K562 (cell line): ENCODE results near the gene GFI1B. TPM values are rescaled to one million over a fixed set of nuclear protein-coding genes. Genes with fewer than 3 reads are reported as not detected.
A peak's percentile ranks its signal among the peaks of the same experiment; 100 is the strongest.

ENCODE experiments used
- POLR2G ChIP-seq: fragments of 200-400 bp; formaldehyde crosslinking; IDR thresholded peaks from 2 replicates; pipeline ENCODE4 v1.6.1; 2017; ENCODE audit warnings: low read depth, mild to moderate bottlenecking, antibody characterized with exemption, low read length, moderate library complexity
- PRMT5 ChIP-seq: sonication (generic); formaldehyde crosslinking; IDR thresholded peaks from 2 replicates; pipeline ENCODE4 v1.5.0; 2020; ENCODE audit warnings: missing genetic modification reagents
- RBFOX2 ChIP-seq: fragments of 200-400 bp; formaldehyde crosslinking; IDR thresholded peaks from 2 replicates; pipeline ENCODE4 v1.6.1; 2017; ENCODE audit warnings: low read depth, mild to moderate bottlenecking, low read length, moderate library complexity
- TRIM28 ChIP-seq: fragments of 450-650 bp; IDR thresholded peaks from 2 replicates; pipeline ENCODE4 v1.6.1; 2017
- ZNF146 ChIP-seq: IDR thresholded peaks from one replicate; pipeline ENCODE4 v1.6.1; 2018; ENCODE audit warnings: missing compliant biosample characterization; ENCODE audit not compliant: unreplicated experiment
- ZNF445 ChIP-seq: fragments of 250-450 bp; sonication (Bioruptor Pico); IDR thresholded peaks from 2 replicates; pipeline ENCODE4 v1.4.0; 2020; ENCODE audit warnings: low read depth, mild to moderate bottlenecking, moderate library complexity
- ZNF766 ChIP-seq: fragments of 200-800 bp; sonication (Bioruptor generic); conservative IDR thresholded peaks from 2 replicates; pipeline ENCODE4 v1.6.1; 2016; ENCODE audit warnings: missing genetic modification characterization, missing compliant biosample characterization
- polyA plus RNA-seq, 8 experiments: library from polyadenylated mRNA; depleted of rRNA in 4 of 8; stranded (reverse) in 5 of 8; unstranded in 3 of 8; fragments of >200 nt; fragmentation: Nextera tagmentation in 2 of 8; fragmentation: Illumina TruSeq in 1 of 8; extraction: Ambion mirVana in 2 of 8; extraction: Trizol in 1 of 8; gene quantifications; 2 replicates each; pipeline versions ENCODE4 v1.2.1 to v1.2.3, GENCODE V29; 2011 to 2014; ENCODE audit warnings: inconsistent platforms in 1 of 8, missing spikeins in 1 of 8
- total RNA-seq, 7 experiments: library from RNA; depleted of rRNA in 6 of 7; stranded (reverse); fragments of >200 nt in 6 of 7; fragmentation: Illumina TruSeq in 2 of 7; extraction: Trizol in 2 of 7; gene quantifications; 2 replicates each; pipeline versions ENCODE4 v1.2.1 to v1.2.3, GENCODE V29; 2011 to 2021; ENCODE audit warnings: low replicate concordance in 1 of 7
- TF ChIP-seq, protein P1 (sequence below): fragments of 450-650 bp; IDR thresholded peaks from 2 replicates; pipeline ENCODE4 v1.6.1; 2016; ENCODE audit warnings: mild to moderate bottlenecking, moderate library complexity
- TF ChIP-seq, protein P2 (sequence below): sonication (generic); formaldehyde crosslinking; IDR thresholded peaks from 2 replicates; pipeline ENCODE4 v1.9.0; 2022; ENCODE audit warnings: mild to moderate bottlenecking, missing genetic modification reagents
- TF ChIP-seq, protein P3 (sequence below): sonication (generic); formaldehyde crosslinking; IDR thresholded peaks from 2 replicates; pipeline ENCODE4 v1.8.1; 2023; ENCODE audit warnings: mild to moderate bottlenecking, missing genetic modification reagents
- TF ChIP-seq, protein P4 (sequence below), 2 experiments: IDR thresholded peaks; 2 replicates each; pipeline ENCODE4 v1.6.1; 2011; ENCODE audit warnings: borderline replicate concordance in 1 of 2, control low read depth in 1 of 2, low read depth in 1 of 2, low read length in 1 of 2, mild to moderate bottlenecking in 1 of 2, mixed read lengths in 1 of 2, moderate library complexity in 1 of 2; ENCODE audit not compliant: insufficient read depth in 1 of 2, insufficient read length in 1 of 2, poor library complexity in 1 of 2, severe bottlenecking in 1 of 2; ENCODE audit errors: extremely low read depth in 1 of 2

Gene GFI1B
- total and polyA plus RNA-seq, 9 of the 15 experiments (the other 6 are each of a cell fraction or from before 2014, with no cell fraction given), result 8.0 to 75.7 (median 34.5) TPM

DNA sequence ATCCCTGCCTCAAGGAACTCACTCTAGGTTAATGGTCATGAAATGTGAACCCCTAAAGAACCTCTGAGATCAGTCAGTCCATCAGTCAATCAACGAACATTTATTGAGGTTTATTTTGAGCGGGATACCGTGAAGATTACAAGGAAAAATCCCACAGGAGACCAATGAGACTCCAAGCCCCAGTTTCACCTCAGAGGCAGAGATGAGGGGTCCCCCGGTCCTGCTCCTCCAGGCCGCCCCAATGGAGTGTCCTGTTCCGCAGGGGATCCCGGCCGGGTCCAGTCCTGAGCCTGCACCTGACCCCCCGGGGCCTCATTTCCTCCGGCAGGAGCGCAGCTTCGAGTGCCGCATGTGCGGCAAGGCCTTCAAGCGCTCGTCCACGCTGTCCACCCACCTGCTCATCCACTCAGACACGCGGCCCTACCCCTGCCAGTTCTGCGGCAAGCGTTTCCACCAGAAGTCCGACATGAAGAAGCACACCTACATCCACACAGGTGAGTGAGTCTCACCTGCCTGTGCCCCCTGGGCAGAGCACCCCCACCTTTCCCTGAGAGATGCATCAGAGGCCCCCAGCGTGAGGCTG is 11.0 kb downstream of the GFI1B start (continued):
- TF ChIP-seq, protein P1, sequence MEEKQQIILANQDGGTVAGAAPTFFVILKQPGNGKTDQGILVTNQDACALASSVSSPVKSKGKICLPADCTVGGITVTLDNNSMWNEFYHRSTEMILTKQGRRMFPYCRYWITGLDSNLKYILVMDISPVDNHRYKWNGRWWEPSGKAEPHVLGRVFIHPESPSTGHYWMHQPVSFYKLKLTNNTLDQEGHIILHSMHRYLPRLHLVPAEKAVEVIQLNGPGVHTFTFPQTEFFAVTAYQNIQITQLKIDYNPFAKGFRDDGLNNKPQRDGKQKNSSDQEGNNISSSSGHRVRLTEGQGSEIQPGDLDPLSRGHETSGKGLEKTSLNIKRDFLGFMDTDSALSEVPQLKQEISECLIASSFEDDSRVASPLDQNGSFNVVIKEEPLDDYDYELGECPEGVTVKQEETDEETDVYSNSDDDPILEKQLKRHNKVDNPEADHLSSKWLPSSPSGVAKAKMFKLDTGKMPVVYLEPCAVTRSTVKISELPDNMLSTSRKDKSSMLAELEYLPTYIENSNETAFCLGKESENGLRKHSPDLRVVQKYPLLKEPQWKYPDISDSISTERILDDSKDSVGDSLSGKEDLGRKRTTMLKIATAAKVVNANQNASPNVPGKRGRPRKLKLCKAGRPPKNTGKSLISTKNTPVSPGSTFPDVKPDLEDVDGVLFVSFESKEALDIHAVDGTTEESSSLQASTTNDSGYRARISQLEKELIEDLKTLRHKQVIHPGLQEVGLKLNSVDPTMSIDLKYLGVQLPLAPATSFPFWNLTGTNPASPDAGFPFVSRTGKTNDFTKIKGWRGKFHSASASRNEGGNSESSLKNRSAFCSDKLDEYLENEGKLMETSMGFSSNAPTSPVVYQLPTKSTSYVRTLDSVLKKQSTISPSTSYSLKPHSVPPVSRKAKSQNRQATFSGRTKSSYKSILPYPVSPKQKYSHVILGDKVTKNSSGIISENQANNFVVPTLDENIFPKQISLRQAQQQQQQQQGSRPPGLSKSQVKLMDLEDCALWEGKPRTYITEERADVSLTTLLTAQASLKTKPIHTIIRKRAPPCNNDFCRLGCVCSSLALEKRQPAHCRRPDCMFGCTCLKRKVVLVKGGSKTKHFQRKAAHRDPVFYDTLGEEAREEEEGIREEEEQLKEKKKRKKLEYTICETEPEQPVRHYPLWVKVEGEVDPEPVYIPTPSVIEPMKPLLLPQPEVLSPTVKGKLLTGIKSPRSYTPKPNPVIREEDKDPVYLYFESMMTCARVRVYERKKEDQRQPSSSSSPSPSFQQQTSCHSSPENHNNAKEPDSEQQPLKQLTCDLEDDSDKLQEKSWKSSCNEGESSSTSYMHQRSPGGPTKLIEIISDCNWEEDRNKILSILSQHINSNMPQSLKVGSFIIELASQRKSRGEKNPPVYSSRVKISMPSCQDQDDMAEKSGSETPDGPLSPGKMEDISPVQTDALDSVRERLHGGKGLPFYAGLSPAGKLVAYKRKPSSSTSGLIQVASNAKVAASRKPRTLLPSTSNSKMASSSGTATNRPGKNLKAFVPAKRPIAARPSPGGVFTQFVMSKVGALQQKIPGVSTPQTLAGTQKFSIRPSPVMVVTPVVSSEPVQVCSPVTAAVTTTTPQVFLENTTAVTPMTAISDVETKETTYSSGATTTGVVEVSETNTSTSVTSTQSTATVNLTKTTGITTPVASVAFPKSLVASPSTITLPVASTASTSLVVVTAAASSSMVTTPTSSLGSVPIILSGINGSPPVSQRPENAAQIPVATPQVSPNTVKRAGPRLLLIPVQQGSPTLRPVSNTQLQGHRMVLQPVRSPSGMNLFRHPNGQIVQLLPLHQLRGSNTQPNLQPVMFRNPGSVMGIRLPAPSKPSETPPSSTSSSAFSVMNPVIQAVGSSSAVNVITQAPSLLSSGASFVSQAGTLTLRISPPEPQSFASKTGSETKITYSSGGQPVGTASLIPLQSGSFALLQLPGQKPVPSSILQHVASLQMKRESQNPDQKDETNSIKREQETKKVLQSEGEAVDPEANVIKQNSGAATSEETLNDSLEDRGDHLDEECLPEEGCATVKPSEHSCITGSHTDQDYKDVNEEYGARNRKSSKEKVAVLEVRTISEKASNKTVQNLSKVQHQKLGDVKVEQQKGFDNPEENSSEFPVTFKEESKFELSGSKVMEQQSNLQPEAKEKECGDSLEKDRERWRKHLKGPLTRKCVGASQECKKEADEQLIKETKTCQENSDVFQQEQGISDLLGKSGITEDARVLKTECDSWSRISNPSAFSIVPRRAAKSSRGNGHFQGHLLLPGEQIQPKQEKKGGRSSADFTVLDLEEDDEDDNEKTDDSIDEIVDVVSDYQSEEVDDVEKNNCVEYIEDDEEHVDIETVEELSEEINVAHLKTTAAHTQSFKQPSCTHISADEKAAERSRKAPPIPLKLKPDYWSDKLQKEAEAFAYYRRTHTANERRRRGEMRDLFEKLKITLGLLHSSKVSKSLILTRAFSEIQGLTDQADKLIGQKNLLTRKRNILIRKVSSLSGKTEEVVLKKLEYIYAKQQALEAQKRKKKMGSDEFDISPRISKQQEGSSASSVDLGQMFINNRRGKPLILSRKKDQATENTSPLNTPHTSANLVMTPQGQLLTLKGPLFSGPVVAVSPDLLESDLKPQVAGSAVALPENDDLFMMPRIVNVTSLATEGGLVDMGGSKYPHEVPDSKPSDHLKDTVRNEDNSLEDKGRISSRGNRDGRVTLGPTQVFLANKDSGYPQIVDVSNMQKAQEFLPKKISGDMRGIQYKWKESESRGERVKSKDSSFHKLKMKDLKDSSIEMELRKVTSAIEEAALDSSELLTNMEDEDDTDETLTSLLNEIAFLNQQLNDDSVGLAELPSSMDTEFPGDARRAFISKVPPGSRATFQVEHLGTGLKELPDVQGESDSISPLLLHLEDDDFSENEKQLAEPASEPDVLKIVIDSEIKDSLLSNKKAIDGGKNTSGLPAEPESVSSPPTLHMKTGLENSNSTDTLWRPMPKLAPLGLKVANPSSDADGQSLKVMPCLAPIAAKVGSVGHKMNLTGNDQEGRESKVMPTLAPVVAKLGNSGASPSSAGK, result 0 out of 2 replicates have a peak, but pooled peaks have one; percentile 43
- TF ChIP-seq ZNF445 (CRISPR knock-in tag), result peak; percentile 89
- TF ChIP-seq RBFOX2, result peak; percentile 56
- no peak for TF ChIP-seq ZNF146 (CRISPR knock-in tag)
- TF ChIP-seq, protein P2, sequence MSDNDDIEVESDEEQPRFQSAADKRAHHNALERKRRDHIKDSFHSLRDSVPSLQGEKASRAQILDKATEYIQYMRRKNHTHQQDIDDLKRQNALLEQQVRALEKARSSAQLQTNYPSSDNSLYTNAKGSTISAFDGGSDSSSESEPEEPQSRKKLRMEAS (CRISPR knock-in tag), result peak; percentile 52
- TF ChIP-seq ZNF766 (CRISPR knock-in tag), result 0 out of 2 replicates have a peak, but pooled peaks have one; percentile 27
- TF ChIP-seq, protein P3, sequence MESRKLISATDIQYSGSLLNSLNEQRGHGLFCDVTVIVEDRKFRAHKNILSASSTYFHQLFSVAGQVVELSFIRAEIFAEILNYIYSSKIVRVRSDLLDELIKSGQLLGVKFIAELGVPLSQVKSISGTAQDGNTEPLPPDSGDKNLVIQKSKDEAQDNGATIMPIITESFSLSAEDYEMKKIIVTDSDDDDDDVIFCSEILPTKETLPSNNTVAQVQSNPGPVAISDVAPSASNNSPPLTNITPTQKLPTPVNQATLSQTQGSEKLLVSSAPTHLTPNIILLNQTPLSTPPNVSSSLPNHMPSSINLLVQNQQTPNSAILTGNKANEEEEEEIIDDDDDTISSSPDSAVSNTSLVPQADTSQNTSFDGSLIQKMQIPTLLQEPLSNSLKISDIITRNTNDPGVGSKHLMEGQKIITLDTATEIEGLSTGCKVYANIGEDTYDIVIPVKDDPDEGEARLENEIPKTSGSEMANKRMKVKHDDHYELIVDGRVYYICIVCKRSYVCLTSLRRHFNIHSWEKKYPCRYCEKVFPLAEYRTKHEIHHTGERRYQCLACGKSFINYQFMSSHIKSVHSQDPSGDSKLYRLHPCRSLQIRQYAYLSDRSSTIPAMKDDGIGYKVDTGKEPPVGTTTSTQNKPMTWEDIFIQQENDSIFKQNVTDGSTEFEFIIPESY (CRISPR knock-in tag), result peak; percentile 85
- TF ChIP-seq TRIM28, result 0 out of 2 replicates have a peak, but pooled peaks have one; percentile 27
- peak; percentile 65 for TF ChIP-seq POLR2G
- TF ChIP-seq, protein P4, sequence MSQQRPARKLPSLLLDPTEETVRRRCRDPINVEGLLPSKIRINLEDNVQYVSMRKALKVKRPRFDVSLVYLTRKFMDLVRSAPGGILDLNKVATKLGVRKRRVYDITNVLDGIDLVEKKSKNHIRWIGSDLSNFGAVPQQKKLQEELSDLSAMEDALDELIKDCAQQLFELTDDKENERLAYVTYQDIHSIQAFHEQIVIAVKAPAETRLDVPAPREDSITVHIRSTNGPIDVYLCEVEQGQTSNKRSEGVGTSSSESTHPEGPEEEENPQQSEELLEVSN (IDR thresholded peaks at IDR 0.05; ENCODE audit: borderline replicate concordance in 1 of 2, extremely low read depth in 1 of 2, insufficient read depth in 1 of 2, insufficient read length in 1 of 2, low read depth in 1 of 2, low read length in 1 of 2, poor library complexity in 1 of 2, severe bottlenecking in 1 of 2), result peak in 1 of 2 experiments; percentile 22
- TF ChIP-seq PRMT5 (CRISPR knock-in tag), result no peak
